22Rv1 (cell line): Measurements from ENCODE around the gene TAB2.
"Not testable (repeated sequence)": the region's sequence is repeated elsewhere in the genome, so short reads cannot be mapped to it uniquely, and the experiment has no call there.

Experiments used
- H3K27ac ChIP-seq: fragments of 450-650 bp; 2 replicates; pipeline ENCODE4 v1.5.1; 2017
- ZFX ChIP-seq: fragments of 450-650 bp; IDR thresholded peaks from 2 replicates; pipeline ENCODE4 v1.6.1; 2017; ENCODE audit warnings: antibody characterized with exemption, borderline replicate concordance
- TF ChIP-seq, protein P1 (sequence below): fragments of 450-650 bp; IDR thresholded peaks from 2 replicates; pipeline ENCODE4 v1.5.1; 2017; ENCODE audit warnings: mild to moderate bottlenecking

The TAB2 gene

DNA sequence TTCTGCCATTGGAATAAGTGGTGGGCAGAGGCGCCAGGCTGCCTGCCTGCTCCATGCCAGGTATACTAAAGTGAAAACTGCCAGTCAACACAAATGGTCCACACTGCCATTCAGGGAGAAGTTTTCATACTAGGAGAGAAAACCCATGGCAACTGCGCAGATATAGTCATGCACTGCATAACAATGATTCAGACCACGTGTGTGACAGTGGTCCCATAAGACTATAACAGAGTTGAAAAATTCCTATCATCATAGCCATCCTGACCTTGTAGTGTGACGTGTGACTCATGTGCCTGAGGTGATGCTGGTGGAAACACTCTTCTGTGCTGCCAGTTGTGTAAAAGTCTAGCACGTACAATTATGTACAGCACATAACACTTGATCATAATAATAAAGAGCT lies 142.2 kb downstream of the TAB2 start:
- TF ChIP-seq ZFX, result no peak
- TF ChIP-seq, protein P1, sequence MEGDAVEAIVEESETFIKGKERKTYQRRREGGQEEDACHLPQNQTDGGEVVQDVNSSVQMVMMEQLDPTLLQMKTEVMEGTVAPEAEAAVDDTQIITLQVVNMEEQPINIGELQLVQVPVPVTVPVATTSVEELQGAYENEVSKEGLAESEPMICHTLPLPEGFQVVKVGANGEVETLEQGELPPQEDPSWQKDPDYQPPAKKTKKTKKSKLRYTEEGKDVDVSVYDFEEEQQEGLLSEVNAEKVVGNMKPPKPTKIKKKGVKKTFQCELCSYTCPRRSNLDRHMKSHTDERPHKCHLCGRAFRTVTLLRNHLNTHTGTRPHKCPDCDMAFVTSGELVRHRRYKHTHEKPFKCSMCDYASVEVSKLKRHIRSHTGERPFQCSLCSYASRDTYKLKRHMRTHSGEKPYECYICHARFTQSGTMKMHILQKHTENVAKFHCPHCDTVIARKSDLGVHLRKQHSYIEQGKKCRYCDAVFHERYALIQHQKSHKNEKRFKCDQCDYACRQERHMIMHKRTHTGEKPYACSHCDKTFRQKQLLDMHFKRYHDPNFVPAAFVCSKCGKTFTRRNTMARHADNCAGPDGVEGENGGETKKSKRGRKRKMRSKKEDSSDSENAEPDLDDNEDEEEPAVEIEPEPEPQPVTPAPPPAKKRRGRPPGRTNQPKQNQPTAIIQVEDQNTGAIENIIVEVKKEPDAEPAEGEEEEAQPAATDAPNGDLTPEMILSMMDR, result no peak
- no peak overlapping the region for H3K27ac ChIP-seq

GRCh38 chr6:149460249-149460648 lies 142.7 kb downstream of the TAB2 start:
- not testable (repeated sequence) for H3K27ac ChIP-seq
